Stimulated activated CD4-positive, alpha-beta T cell treated with anti-CD3 and anti-CD28 coated beads, Interleukin-15, amount 100 ng/mL, for 24 hours (primary cell): ENCODE measurements around the gene FOXN3.
"Not testable (repeated sequence)": the region's sequence is repeated elsewhere in the genome, so short reads cannot be mapped to it uniquely, and the experiment has no call there.

ENCODE experiments used
- DNase-seq: peaks from one replicate; pipeline ENCODE4 v3.0.0-alpha.2; 2020

Gene FOXN3

DNA sequence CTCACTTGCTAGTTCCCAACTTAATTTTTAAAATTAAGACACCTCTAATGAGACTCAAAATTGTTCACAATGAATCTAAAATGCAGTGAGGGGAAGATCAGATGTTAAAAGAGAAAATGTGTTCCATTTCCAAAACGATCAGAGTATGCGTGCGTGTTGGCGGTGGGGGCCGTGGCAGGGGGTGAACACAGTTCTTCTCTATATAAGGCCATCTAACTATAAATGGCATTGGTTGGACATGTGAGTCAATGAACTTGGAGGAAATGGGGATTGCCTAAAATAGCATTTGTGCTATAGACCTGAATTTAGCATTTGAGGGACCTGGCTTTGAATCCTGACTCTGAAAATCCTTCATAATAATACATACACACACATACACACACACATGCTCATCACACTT, 149.4 kb downstream of the FOXN3 start:
- DNase-seq = no peak

DNA sequence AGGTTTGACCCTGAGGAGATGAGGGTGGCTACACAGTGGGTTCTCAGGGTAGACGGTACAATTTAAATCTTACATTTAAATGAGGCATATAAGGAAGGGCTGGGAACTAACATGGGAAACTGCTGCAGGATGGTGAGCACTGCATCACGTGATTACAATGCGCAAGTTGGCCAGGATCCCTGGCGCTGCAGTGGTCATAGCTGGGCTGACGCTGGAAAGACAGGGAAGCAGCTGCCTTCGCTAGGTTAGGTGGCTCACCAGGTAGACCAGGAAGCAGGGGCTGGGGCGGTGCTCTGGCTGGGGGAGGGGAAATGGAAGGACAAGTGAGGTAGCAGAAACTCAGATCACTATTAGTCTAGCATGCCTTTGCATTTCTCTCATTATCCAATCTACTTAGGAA, 149.9 kb downstream of the FOXN3 start:
- no peak for DNase-seq

DNA sequence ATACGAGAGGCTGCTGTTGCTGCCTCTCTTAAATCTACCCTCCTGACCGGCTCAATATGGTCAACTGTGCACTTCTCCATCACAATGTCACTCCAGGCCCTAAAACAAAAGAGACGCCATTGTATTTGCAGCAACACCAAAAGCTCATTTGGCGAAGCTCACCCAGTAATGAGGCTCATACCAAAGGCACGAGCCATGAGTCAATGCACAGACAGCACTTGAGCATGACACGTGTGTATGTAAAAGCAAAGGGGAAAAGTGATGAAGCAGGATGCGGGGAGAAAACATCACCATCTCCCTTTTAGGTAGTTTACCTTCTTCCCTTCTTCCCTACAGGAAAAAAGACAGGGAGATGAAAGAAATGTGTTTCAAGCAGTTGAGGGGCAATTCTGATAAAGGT, 150.3 kb downstream of the FOXN3 start:
- DNase-seq = no peak

DNA sequence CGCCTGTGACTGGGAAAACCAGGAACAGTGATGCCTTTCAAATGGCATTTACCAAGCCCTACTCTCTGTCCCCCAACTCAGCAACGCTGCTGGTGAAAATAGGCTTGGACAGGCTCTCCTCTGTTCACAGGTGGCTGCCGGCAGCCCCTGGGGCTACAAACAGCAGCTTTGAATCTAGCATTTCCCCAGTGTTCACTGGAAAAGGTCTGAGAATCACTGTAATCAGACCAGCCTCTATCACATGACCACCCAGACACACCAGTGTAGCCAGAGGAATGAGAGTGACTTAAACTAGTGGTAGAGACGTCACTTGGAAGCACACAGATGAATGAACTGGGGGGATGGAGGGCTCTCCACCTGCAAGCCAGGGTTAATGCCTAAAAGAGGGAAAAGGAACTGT, 151.8 kb downstream of the FOXN3 start:
- DNase-seq = no peak

DNA sequence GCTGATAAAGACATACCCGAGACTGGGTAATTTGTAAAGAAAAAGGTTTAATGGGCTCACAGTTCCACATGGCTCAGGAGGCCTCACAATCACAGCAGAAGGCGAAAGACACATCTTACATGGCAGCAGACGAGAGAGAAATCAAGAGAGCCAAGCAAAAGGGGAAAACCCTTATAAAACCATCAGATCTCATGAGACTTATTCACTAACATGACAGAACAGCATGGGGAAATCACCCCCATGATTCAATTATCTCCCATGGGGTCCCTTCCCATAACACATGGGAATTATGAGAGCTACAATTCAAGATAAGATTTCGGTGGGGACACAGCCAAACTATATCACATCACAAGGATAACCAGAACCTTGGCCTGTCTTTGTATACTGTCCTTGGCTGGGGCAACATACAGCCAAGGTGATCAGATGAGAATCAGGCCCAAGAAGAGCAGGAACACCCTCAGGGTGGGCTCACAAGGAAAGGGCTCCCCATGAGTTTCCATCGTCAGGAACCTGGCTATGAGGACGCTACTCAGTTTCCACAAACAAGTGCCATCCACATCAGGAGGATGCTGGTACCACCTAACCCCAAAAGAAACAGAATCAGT, 152.7 kb downstream of the FOXN3 start:
- DNase-seq = no peak

DNA sequence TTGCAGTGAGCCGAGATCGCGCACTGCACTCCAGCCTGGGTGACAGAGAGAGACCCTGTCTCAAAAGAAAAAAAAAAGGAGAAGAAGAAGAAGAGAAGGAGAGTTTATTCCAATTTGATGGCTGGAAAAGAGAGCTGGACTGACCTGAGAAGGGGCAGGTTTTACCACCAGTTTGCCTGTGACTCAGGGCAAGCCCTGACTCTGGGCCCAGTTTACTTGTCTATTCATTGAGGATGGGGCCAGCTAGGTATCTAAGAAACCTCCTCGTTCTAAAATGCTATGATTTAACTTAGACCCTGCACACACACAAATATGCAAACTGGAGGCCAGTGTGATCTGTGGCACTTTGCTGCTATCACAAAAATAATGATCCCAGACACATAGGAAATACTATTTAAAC, 155.0 kb downstream of the FOXN3 start:
- DNase-seq = no peak

DNA sequence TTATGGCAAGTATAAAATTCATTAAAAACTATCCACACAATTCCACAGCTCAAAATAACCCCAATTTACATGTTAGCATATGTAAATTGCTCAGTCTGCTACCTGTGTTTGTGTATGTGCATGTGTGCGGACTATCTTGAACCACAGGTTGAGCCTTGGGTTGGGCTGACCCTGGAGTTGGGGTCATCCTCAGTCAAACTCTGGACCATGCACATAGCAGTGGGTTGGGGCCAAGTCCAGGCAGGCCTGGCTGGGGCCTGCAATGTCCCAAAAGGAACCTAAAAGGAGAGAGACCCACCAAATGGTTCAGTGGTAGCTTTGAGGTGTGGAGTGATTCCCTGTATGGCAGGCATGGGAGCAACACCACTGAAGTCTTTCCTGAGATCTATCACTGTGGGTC, 156.1 kb downstream of the FOXN3 start:
- no peak for DNase-seq

DNA sequence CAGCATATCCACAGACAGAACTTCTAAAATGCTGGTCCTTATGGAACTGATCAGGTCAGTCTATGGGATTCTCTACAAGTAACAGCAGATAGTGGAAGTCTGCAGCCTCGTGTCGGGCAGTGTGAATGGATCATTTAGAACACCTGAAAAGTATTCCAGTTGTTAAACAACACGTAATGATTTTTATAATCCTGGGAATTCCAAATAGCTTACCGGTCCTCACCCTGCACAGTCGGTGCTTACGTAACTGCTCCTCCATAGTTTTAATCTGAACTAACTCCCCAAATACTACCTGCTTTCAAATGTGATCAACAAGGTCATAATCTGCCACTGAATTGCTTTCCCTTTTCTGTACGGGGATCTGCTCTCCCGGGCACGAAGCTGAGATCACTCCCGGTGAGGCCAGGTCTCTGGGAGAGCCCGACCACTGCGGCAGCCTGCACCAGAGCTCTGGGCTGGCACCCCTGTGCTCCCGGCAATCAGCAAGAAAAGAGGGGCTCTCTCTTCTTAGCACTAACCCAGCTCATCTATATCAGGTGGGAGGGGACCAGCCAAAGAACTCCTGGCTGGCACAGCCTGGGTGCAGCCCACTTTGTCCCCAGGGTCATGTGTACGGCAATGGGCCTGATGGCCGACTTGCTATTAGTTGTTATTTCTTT, 157.0 kb downstream of the FOXN3 start:
- DNase-seq = no peak

DNA sequence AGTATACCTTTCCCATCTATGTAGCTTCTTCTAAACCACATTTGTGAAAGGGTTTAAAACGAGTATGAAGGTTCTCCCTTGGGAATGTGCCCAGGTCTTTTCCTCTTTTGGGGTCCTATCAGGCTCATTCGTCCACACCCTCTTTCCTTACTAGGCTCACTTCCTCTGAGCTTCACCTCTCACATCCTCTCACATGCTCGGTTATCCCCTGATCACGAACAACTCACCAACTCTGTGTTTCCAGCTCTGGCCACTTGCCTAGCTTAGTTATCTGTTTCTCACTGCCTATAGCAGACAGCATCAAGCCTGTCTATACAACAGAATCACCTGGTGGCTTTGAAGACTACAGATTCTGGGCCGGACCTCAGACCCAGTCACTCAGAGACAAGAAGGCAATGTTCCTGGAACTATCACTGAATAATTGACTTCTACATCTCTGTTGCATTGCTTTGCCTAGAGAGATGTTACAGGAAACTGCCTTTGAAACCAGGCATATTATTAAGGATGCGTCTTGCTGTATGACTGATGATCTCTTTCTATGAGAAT, 158.2 kb downstream of the FOXN3 start:
- DNase-seq = no peak

DNA sequence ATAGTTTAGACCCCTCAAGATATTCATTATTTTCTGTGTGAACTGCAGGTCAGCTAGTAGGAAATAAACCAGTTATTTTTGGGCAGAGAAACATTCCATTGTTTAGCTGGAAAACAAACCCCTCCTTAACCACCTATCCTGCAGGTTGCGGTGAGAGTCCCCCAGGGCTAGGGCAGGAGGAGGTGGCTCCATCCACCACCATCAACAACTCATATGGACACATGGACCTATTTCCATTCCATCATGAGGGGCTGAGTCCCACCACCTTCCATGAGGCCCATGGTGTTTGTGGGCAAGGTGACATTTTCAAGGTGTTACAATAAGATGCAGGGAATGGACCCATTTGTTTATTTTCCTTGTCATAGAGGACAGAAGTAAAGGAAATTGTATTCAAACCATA, 160.1 kb downstream of the FOXN3 start:
- DNase-seq = no peak

DNA sequence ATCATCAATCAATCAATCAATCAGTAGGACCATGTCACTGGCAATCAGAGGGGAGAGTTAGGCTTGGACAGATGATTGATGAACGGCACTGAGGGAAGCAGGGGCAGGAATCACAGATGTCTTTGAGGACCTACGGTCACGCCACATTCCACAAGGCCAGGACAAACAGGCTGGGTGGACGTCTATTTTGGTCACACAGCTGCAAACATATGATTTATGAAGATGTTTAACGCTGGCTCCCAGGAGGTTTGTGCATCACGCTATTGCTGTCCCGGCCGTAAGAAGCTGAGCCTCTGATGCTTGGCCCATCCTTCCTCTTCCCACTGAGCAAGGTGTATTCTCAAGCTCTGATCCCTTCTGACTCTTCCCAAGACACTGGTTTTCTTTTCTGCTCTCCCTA, 160.8 kb downstream of the FOXN3 start:
- DNase-seq = no peak

DNA sequence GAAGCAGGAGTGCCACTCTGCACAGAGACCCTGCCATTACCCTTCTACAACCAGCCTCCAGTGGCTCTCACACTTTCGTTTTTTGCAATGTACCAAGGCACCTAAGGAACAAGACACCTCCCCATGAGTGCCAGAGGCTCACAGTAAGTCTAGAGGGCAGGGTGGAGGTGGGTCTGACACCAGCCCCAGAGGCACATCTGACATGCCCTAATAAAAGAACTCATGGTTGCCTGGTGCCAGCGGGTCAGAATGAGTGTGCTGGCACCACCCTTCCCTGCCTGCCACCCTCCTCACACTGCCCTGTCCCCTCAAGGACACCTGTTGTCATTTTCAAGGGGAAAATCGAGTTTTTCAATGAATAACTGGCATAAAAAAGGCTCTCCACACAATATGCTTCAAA, 161.2 kb downstream of the FOXN3 start:
- no peak for DNase-seq

DNA sequence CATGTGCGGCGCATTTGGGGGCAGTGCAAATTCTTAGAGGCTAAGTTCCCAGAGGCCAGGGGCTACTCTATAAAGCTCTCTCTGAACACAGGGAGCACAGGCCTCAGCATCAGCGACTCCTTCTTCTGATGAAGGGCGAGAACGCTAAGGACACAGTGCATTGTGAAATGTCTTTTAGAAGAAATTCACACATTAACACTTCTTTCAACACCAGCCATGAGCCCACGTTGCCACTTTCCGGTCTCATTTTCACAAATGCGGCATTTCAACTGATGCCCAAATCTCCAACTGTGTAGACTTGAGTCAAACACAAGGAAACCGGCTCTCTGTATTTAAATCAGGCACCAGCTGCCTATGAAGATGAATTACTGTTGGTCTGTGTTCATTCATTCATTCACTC, 162.0 kb downstream of the FOXN3 start:
- DNase-seq = no peak

DNA sequence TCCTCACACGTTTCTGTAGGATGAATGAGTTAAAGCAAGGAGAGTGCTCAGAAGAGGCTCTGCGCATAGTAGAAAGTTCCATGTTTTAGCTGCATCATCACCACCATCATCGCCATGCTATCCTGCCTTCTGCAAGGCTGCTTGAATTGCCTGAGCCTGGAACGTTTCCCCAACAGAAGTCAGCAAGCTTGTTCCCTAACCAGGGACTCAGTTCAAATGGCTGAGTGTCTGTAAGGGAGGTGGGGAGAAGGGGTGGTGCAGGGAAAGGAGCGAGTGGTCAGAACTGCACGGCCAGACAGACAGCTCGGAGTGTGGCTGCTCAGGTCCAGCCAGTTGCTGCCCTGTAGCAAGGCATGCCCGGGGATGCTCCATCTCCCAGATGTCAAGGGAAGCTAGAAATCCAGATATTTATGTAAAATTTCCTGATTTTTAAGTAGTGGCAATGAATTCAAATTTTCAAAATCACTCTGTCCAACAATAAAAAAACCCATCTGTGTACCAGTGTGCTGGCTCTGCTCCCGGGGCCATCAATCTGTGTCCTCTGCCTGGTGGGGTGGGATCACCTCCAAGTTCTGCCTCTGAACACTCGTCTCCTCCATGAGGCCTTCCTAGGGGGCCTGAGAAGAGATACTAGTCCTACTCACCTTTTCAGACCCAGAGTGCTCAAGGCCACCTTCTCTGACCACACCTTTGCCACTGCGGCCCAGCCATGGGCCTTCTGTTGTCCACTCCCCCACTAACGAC, 162.7 kb downstream of the FOXN3 start:
- DNase-seq = no peak

DNA sequence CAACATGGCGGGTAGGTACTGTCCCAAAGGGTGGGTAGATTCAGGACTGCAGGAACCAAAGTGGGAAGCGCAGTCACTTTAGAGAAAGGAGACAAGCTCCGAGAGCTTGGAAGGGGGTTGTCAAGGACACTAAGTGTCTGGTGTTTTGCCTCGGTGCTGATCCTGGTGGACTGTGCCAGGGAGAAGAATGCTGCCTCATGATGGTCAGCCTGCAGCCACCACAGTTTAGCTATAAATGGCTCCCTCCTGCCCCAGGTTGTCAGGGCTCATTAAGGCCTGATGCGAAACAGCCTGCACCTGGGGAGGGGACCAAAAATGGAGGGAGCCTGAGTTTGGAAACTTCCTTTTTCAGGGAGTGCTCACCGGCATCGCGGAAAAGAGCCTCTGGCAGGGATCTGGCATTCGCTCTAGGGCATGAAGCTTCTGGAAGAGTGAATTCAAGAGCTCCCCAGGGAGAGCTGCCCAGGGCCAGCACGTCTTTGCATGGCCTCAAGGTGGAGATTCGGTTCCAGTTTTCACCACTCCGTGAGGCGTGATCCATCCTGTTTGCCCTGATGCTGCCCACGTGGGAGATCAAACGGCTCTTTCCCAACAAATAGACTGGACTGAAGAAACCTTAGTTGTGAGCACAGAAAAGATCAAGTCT, 164.0 kb downstream of the FOXN3 start:
- DNase-seq = no peak

DNA sequence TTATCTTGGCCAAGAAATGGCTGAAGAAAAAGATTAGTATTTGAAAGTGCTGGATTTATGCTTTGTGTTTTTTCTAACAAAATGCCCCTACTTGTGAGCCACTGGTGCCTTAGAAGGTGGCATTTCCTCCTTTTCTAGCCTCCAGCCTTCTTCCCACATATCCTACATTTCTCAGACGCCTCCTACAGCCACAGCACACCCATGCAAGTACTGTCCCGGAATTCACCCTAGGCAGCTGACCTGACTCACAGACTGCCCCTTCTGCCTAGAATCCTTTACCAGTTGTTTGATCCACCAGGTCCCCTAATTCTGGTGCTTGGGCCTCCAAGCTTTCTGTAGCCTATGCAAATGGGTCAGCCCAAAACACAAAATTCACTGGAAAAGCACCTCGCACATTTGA, 166.0 kb downstream of the FOXN3 start:
- DNase-seq = no peak

DNA sequence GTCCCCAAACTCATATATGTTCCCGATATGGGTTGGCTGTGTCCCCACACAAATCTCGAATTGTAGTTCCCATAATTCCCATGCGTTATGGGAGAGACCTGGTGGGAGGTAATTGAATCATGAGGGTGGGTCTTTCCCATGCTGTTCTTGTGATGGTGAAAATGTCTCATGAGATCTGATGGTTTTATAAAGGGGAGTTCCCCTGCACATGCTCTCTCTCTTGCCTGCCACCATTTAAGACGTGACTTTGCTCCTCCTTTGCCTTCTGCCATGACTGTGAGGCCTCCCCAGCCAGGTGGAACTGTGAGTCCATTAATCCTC, 166.4 kb downstream of the FOXN3 start:
- not testable (repeated sequence) for DNase-seq

DNA sequence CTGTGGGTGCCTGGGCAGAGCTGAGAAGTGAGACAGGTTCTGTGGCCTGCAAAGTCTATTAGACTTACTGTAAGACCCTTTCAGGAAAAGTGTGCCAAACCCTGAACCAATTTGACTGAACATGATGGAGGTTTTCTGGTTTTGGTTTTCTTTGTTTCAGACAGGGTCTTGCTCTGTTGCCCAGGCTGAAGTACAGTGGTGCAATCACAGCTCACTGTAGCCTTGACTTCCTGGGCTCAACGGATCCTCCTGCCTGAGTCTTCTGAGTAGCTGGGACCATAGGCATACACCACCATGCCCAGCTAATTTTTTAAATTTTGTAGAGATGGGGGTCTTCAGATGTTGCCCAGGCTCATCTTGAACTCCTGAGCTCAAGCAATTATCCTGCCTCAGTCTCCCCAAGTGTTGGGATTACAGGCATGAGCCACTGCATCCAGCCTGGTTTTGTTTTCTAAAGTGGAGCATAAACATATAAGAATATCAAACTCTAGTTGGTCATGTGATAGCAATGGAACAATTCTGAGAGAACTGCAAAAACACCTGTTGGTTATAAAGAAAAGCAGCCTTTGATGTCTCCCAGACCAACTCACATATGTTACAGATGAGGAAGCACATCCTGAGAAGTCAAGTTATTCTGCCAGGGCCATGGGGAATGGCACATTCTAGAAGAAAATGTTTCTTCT, 166.9 kb downstream of the FOXN3 start:
- DNase-seq = no peak

DNA sequence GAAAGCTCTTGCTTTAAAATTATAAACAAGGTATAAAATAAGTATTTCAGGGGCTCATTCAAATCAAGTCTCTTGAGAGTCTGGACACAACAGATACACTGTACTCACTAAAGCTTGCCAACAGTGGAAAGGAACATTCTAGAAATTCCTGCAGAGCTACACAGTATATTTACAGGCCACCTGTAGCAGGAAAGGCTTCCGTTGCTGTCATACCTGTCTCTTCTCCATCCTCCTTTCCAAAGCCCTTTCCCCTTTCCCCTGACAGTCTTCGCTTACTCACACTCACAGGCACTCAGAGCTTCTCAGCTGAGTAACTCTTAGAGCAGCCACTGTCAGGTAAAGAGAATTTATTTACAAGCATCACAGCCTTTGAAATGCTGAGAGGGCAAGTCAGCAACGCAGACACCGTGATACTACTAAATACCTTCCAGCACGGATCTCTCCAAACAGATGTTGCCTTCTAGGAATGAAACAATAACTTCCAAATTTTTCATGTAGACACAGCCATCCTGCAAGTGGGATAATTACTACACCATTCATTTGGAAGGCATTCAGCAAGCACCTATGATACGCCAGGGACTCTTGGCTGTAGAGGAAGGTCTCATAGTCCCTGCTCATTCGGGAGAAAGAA, 167.9 kb downstream of the FOXN3 start:
- DNase-seq = no peak

DNA sequence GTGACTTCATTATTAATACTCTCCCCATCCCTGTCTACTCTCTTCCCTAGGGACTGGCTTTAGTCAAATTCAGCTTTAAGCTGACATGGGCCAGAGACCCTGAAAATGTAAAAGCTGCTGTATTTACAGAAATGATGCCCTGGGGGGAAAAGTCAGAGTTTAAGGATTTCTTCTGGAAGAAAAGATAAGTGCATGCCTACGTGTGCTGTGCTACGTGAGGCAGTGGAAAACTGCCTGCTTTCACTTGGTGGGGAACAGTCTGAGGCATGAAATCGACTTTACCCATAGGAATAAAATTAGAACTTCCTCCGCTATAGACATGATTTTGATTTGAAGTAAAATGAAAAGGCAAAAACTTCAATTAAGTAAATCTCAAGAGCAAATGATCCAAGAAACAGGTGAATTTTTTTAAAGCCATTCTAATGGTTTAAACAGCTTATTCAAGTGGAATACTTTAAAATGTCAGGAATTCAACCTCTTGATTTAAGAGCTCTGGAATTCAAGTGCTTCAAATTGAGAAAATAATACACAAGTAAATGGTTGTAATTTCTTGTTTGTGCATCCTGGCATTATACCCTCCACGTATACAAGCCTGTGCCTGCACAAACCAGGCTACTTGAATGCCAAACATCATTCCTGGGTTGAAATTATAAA, 168.5 kb downstream of the FOXN3 start:
- no peak for DNase-seq

DNA sequence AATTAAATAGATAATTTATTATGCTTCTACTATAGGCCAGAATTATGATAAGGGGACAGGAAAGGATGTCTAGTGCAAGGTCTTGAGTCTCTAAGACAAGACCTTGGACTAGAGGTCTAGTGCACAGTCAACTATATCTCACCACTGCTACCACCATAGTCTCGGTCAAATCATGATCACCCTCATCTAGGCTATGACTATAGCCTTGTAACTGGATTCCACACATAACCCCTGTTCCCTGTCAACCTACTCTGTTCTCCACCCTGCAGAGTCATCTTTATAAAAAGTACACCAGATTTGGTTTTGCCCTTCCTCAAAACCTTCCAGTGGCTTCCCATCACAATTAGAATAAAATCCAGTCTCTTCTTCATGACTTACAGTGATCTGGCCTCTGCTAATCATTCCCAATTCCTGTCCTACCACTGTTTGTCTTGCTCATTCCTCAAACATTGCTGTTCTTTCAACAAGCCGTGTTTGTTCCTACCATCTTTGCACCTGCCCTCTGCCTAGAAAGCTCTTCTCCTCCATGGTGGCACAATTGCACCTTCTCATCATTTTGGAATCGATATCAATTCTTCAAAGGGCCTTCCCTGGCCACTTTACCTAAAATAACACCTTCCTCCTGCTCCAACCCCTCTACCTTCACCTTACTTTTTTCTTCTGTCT, 169.4 kb downstream of the FOXN3 start:
- DNase-seq = no peak

DNA sequence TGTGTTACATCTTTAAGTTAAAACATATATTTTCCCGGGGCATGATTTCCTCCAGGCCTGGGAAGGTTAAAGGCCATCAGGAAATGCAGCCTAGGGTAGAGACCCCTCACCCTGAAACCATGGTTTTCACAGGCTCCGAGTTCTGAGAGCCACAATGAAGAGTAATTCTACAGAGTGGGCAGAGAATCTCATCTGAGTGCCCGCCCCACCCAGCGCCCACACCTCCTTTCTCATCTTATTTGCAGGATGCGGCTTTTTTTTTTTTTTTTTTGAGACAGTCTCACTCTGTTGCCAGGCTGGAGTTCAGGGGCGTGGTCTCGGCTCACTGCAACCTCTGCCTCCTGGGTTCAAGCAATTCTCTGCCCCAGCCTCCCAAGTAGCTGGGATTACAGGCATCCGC, 170.7 kb downstream of the FOXN3 start:
- no peak for DNase-seq
